Measurements from ENCODE around the gene DGKE. TPM values are rescaled to one million over a fixed set of nuclear protein-coding genes. Genes with fewer than 3 reads are reported as not detected.

DGKE gene
- total and polyA plus RNA-seq, 2 of the 8 experiments (the other 6 are each of a cell fraction or from before 2014, with no cell fraction given): 1.7 to 7.4 TPM

DNA sequence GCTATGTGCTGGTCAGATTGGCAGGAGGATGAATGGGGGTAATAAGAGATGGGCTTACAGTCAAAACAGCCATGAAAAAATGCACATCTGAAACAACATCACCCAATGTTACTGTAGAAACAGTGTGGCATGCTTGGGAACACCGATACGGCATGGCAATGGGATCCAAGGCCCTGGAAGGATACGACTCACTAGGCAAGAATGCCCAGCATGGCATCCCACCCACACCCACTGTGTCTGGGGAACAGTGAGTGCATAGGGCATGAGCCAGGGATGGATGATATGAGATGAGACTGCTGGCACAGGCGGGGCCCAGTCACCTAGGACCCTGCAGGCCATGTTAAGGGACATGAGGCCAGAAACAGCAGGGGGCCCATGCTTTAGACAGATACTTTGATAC, 68.4 kb downstream of the DGKE start:
- Histone ChIP-seq H3K9me3 (ENCODE audit: insufficient read depth in 2 of 2, low read depth in 1 of 2, low read length in 1 of 2) (no peaks in the 10 kb centered on the region), H4K91ac (replicated peaks; ENCODE audit: insufficient read length, low read length) (no peak overlapping the region), H2AK5ac (ENCODE audit: low read depth, low read length) (no peak overlapping the region), H2BK15ac (ENCODE audit: low read length) (no peak overlapping the region), H3K18ac (ENCODE audit: extremely low read depth, low read length) (no peak overlapping the region), H2BK120ac (replicated peaks; ENCODE audit: low read depth, low read length) (no peak overlapping the region), H3K36me3 (ENCODE audit: control insufficient read depth in 2 of 4, insufficient read depth in 4 of 4, low read length in 3 of 4) (peaks cover 6 to 55% (median 23%) of the 10 kb centered on the region in 4 experiments; a peak in 6 of 8 replicates), H3K9ac (replicated peaks in 1 of 4; ENCODE audit: extremely low read depth in 1 of 4, low read depth in 3 of 4, low read length in 3 of 4) (no peak overlapping the region), H3K27me3 (replicated peaks in 1 of 4; ENCODE audit: control insufficient read depth in 3 of 4, extremely low read depth in 1 of 4, insufficient read depth in 3 of 4, low read length in 3 of 4) (no peaks in the 10 kb centered on the region), H4K5ac (ENCODE audit: insufficient read length, low read depth, low read length) (no peak overlapping the region), H3K23ac (ENCODE audit: insufficient read length) (no peak overlapping the region), H3K27ac (ENCODE audit: low read depth, low read length) (no peak overlapping the region), H2BK5ac (ENCODE audit: low read depth, low read length) (no peak overlapping the region), H3K79me1 (ENCODE audit: low read depth, low read length) (no peaks in the 10 kb centered on the region), H3K4me3 (ENCODE audit: extremely low read depth in 1 of 4, insufficient read depth in 2 of 4, low read depth in 3 of 4, low read length in 4 of 4) (no peak overlapping the region), H2BK20ac (ENCODE audit: low read length) (no peak overlapping the region), H4K20me1 (replicated peaks in 1 of 2; ENCODE audit: control insufficient read depth in 1 of 2, insufficient read depth in 2 of 2, low read length in 2 of 2) (peaks cover 0 to 3% of the 10 kb centered on the region in 2 experiments), H2BK12ac (ENCODE audit: low read depth, low read length) (no peak overlapping the region), H3K79me2 (ENCODE audit: control insufficient read depth in 1 of 2, insufficient read depth in 2 of 2, low read length in 2 of 2) (no peaks in the 10 kb centered on the region), H3K56ac (replicated peaks; ENCODE audit: insufficient read length, low read depth, low read length) (no peak overlapping the region), H3K4me2 (ENCODE audit: insufficient read depth in 1 of 2, low read depth in 2 of 2, low read length in 2 of 2) (no peak overlapping the region), H4K8ac (ENCODE audit: extremely low read depth, insufficient read depth, low read length) (no peak overlapping the region), H3K23me2 (ENCODE audit: low read depth, low read length) (no peaks in the 10 kb centered on the region), H2AFZ (ENCODE audit: low read length) (no peak overlapping the region), H3K14ac (ENCODE audit: insufficient read length) (no peak overlapping the region), H3K4ac (replicated peaks; ENCODE audit: insufficient read length, low read depth, low read length) (no peak overlapping the region), H3K4me1 (replicated peaks in 1 of 4; ENCODE audit: control insufficient read depth in 3 of 4, insufficient read depth in 4 of 4, low read length in 3 of 4) (no peaks in the 10 kb centered on the region)
- DNase-seq (ENCODE audit: low read depth in 1 of 2, low spot score in 2 of 2) (no peak), FAIRE-seq (no peak)
- TF ChIP-seq JUND (IDR thresholded peaks at IDR 0.05; ENCODE audit: low read length) (no peak), CTCF (IDR thresholded peaks at IDR 0.05; ENCODE audit: control extremely low read depth in 1 of 3, insufficient read depth in 1 of 3, low read depth in 1 of 3, low read length in 3 of 3) (no peak), ATF2 (IDR thresholded peaks at IDR 0.05; ENCODE audit: low read length) (no peak), FOSL1 (IDR thresholded peaks at IDR 0.05; ENCODE audit: insufficient read depth, low read depth, low read length) (no peak), RNF2 (IDR thresholded peaks at IDR 0.05; ENCODE audit: borderline replicate concordance, low read depth, low read length, missing control alignments, poor library complexity, severe bottlenecking) (no peak)
- ChIA-PET CTCF (ENCODE audit: partially characterized antibody) (interaction anchor here (2.1 kb wide), 1 partner anchor 11 kb away, joined by 11 read pairs; no protein-coding TSS in a partner anchor), POLR2A (ENCODE audit: partially characterized antibody) (interaction anchor here (1.3 kb wide), 1 partner anchor 13 kb away, joined by 3 read pairs; no protein-coding TSS in a partner anchor)
- WGBS, 2 experiments (ENCODE audit: extremely low coverage in 1 of 2, insufficient coverage in 1 of 2, insufficient read length in 1 of 2, insufficient replicate concordance in 2 of 2, low coverage in 1 of 2, low lambda C conversion rate in 2 of 2, missing lambda C conversion rate in 1 of 2): 94% methylated on average over 4 of the region's 4 CpGs; no CpG with 5 or more reads in 1 of the 2 experiments
